KBM-7 (cell line): ENCODE data around the gene CD200R1L.

Source experiments
- DNase-seq: peaks from one replicate; pipeline ENCODE4 v3.0.0-alpha.2; 2015
- in situ Hi-C: fragments of 300-500 bp; cut with MboI; formaldehyde crosslinking; loops from 2 replicates; pipeline ENCODE4 v1.14.3; 2020; ENCODE audit warnings: low sequenced_read_pairs, low pct_unique_long_range_greater_than_20kb, mixed read lengths

CD200R1L gene

GRCh38 chr3:112829046-112829445 lies 17.6 kb downstream of the CD200R1L start:
- in situ Hi-C loops, result no loop called here
- no peak for DNase-seq

GRCh38 chr3:112822064-112823055 lies 24.3 kb downstream of the CD200R1L start:
- in situ Hi-C loops, result no loop called here

GRCh38 chr3:112818289-112818688 lies 28.4 kb downstream of the CD200R1L start:
- no peak for DNase-seq
- in situ Hi-C loops, result no loop called here

More at GRCh38 chr3:112822064-112823055, 24.3 kb downstream of the CD200R1L start:
- no peak for DNase-seq

- in situ Hi-C loops, result no loop called here
- DNase-seq, result peak; percentile 51
These were observed 28.9 kb downstream of the CD200R1L start for GRCh38 chr3:112817797-112818196.

GRCh38 chr3:112817271-112817670 lies 29.4 kb downstream of the CD200R1L start:
- in situ Hi-C loops, result no loop called here
- DNase-seq, result no peak

GRCh38 chr3:112815981-112816380 lies 30.7 kb downstream of the CD200R1L start:
- no peak for DNase-seq
- in situ Hi-C loops, result no loop called here

- peak; percentile 61 for DNase-seq
- in situ Hi-C loops, result no loop called here
These were observed 32.4 kb downstream of the CD200R1L start for GRCh38 chr3:112814266-112814665.

- DNase-seq, result peak; percentile 97
- in situ Hi-C loops, result no loop called here
These were observed 32.9 kb downstream of the CD200R1L start for GRCh38 chr3:112813723-112814171.

GRCh38 chr3:112813016-112813415 lies 33.6 kb downstream of the CD200R1L start:
- in situ Hi-C loops, result no loop called here
- DNase-seq, result no peak

- no peak for DNase-seq
- in situ Hi-C loops, result no loop called here
These were observed 34.6 kb downstream of the CD200R1L start for GRCh38 chr3:112811917-112812660.

GRCh38 chr3:112811131-112811884 lies 35.4 kb downstream of the CD200R1L start:
- no peak for DNase-seq

GRCh38 chr3:112810561-112810960 lies 36.1 kb downstream of the CD200R1L start:
- in situ Hi-C loops, result no loop called here

More at GRCh38 chr3:112811131-112811884, 35.4 kb downstream of the CD200R1L start:
- in situ Hi-C loops, result no loop called here

GRCh38 chr3:112808136-112808535 lies 38.5 kb downstream of the CD200R1L start:
- in situ Hi-C loops, result no loop called here
- no peak for DNase-seq

More at GRCh38 chr3:112810561-112810960, 36.1 kb downstream of the CD200R1L start:
- no peak for DNase-seq

GRCh38 chr3:112807685-112808084 lies 39.0 kb downstream of the CD200R1L start:
- in situ Hi-C loops, result no loop called here
- no peak for DNase-seq

GRCh38 chr3:112806903-112807302 lies 39.8 kb downstream of the CD200R1L start:
- DNase-seq, result no peak
- in situ Hi-C loops, result no loop called here

GRCh38 chr3:112805126-112805525 lies 41.5 kb downstream of the CD200R1L start:
- in situ Hi-C loops, result no loop called here
- no peak for DNase-seq

- no peak for DNase-seq
- in situ Hi-C loops, result no loop called here
These were observed 42.6 kb downstream of the CD200R1L start for GRCh38 chr3:112804021-112804420.

GRCh38 chr3:112803467-112803866 lies 43.2 kb downstream of the CD200R1L start:
- DNase-seq, result no peak

GRCh38 chr3:112802338-112802737 lies 44.3 kb downstream of the CD200R1L start:
- no peak for DNase-seq
- in situ Hi-C loops, result no loop called here

More at GRCh38 chr3:112803467-112803866, 43.2 kb downstream of the CD200R1L start:
- in situ Hi-C loops, result no loop called here
